A673 (cell line): ENCODE data around the gene CRACDL.
A peak's percentile ranks its signal among the peaks of the same experiment; 100 is the strongest.

Source experiments
- CTCF ChIP-seq: fragments of 300-800, 200-600 bp; sonication (generic); conservative IDR thresholded peaks from 2 replicates; pipeline ENCODE4 v1.5.1; 2017; ENCODE audit warnings: low read depth, mild to moderate bottlenecking, antibody characterized with exemption, low read length, moderate library complexity, mixed read lengths
- EZH2 ChIP-seq: fragments of 200-600 bp; sonication (generic); IDR thresholded peaks from 2 replicates; pipeline ENCODE4 v1.6.1; 2017; ENCODE audit warnings: borderline replicate concordance, low read depth, mild to moderate bottlenecking, mixed read lengths, antibody characterized with exemption, low read length; ENCODE audit not compliant: poor library complexity, severe bottlenecking

- TF ChIP-seq CTCF (peak; percentile 31), EZH2 (peak; percentile 69)
Measured at GRCh38 chr2:98822301-98823164, 113.5 kb downstream of the CRACDL start.
